A172 (cell line): ENCODE data around the gene PRKRIP1. TPM values are rescaled to one million over a fixed set of nuclear protein-coding genes. Genes with fewer than 3 reads are reported as not detected.
"Not testable (repeated sequence)": the region's sequence is repeated elsewhere in the genome, so short reads cannot be mapped to it uniquely, and the experiment has no call there.

Experiments
- DNase-seq: peaks from one replicate; pipeline ENCODE4 v3.0.0-alpha.2; 2015; ENCODE audit warnings: low spot score
- total RNA-seq: library from RNA; depleted of rRNA; stranded (reverse); fragments of >200 nt; shearing (Covaris generic); gene quantifications from 2 replicates; pipeline ENCODE4 v1.2.3, GENCODE V29; 2014

PRKRIP1 gene
- total RNA-seq, 1 experiment from 2014 or later: 33.5 TPM

GRCh38 chr7:102431617-102432298, 35.6 kb downstream of the PRKRIP1 start:
- peak; percentile 52 for DNase-seq

- no peak for DNase-seq
These were observed 36.5 kb downstream of the PRKRIP1 start for GRCh38 chr7:102432442-102433218.

DNA sequence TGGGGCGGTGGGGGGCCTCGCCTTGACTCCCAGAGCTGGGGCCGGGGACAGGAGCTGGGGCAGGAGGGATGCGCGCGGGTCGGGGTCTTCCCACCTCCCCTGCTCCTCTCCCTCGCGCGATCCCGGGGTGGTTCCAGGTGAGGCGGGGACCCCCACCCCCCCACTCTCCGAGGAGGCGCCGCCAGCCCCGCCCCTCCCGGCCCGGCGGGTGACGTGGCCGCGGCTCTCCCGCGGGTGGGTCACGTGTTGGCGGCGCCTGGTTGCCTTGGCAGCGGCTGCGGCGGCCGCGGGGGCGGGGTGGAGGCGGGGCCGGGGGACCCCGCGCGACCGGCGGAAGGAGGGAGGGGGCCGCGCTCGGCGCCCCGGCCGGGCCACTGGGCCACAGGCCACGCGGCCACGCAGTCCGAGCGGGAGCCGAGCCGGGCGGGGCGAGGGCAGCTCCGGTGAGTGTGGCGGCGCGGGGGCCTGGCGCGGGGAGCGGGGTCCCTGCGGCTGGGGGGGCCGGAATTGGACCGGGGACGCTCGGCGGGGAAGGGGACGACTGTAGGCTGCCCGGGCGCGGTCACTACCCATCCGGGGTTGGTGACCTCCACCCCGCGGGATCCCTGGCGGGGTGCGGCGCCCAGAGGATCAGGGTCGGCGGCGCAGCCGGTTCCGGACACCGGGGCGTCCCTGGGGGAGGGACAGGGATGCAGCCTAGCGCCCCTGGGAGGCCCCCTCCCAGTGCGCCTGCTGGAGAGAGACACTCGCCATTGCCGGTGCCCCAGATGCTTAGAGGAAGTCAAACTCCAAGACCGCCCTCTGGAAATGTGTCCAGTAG, 37.3 kb downstream of the PRKRIP1 start, which contains the start of gene ORAI2:
ORAI2 (plus strand) TSS at position 357 of the 820 bp plus-strand sequence. CDS start 5,382 bp downstream, outside the sequence.
- DNase-seq: peak; percentile 40

GRCh38 chr7:102434039-102434486, 37.9 kb downstream of the PRKRIP1 start:
- DNase-seq: peak; percentile 34

DNA sequence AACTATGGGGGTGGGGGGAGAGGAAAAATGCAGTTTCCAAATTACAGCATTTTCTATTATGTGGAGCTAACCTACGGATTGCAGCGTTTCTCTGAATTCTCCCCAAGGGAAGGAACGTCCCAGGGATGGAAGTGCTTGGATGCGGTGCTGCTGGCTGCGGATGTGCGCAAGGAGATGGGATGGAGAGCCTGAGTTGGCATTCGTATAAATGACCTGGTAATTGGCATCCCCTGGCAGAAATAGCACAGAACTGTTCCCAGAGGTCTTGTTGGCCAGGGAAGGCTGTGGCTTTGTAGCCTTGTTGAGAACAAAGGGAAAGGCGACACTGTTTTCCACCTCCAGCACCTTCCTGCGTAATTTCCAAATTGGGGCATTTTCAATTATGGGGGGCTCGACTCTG, 40.0 kb downstream of the PRKRIP1 start:
- no peak for DNase-seq

- peak; percentile 94 for DNase-seq
These were observed 44.0 kb downstream of the PRKRIP1 start for GRCh38 chr7:102439963-102440795.

DNA sequence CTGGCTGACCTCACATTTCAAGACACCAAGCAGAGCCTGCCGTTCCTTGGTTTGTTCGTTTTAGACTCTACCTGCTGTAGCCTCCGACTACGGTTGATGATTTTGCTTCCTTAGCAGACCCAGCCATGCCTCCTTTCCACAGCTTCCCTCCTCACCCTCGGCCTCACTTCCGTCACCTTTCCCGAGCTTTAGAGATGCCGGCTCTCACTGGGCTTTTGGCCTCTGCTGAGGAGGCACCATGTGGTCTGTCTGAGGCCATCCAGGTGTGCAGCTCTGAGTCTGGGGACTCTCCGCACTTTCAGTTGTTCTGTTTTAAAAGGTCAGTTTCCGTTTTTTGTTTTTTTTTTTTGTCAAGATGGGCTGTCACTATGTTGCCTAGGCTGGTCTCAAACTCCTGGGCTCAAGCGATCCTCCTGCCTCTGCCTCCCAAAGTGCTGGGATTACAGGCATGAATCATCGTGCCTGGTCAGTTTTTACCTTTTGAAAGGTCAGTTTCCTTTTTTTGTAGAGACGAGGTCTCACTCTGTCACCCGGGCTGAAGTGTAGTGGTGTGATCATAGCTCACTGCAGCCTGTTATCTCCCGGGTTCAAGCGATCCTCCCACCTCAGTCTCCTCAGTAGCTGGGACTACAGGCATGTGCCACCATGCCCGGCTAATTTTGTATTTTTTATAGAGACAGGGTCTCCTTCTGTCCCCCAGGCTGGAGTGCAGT, 49.0 kb downstream of the PRKRIP1 start:
- DNase-seq: no peak

DNA sequence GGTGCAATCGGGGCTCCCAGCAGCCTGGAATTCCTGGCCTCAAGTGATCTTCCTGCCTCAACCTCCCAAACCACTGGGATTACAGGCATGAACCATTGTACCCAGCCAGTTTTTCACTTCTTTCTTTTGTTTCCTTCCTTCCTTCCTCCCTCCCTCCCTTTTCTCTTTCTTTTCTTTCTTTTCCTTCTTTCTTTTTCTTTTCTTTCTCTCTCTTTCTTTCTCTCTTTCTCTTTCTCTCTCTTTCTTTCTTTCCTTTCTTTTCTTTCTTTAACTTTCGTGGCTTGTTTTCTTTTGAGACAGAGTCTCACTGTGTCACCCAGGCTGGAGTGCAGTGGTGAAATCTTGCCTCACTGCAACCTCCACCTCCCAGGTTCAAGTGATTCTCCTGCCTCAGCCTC, 49.5 kb downstream of the PRKRIP1 start:
- no peak for DNase-seq

DNA sequence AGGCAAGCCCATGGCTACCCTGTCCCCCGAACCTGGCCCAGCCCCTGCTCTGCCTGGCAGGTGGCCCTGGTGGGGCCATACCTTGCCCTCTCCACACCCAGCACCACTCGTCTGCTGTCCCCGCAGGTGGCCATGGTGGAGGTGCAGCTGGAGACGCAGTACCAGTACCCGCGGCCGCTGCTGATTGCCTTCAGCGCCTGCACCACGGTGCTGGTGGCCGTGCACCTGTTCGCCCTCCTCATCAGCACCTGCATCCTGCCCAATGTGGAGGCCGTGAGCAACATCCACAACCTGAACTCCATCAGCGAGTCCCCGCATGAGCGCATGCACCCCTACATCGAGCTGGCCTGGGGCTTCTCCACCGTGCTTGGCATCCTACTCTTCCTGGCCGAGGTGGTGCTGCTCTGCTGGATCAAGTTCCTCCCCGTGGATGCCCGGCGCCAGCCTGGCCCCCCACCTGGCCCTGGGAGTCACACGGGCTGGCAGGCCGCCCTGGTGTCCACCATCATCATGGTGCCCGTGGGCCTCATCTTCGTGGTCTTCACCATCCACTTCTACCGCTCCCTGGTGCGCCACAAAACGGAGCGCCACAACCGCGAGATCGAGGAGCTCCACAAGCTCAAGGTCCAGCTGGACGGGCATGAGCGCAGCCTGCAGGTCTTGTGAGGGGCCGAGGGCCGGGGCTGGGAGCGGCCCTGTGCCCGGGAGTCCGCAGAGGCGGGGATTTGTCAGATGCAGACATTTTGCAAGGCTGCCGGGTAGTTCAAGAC, 50.4 kb downstream of the PRKRIP1 start:
- DNase-seq: no peak

DNA sequence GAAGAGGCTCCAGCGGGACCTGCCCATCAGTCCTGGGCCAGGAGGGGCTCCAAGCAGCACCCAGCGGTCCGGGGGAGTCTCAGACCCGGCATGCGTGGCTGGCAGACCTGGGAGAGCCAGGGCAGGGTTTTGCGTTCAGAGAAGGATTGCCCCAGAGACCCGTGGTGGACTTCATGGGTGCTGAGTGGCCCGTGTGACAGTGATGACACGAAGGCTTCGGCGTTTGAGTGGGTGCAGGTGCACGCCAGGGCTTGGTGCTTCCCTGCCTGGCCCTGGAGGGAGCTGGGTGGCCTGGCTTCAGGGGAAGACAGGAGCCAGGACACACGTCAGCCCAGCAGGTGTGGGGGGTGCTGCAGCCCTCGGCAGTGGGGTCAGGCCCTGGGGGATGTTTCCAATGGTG, 51.1 kb downstream of the PRKRIP1 start:
- DNase-seq: no peak

- no peak for DNase-seq
These were observed 53.0 kb downstream of the PRKRIP1 start for GRCh38 chr7:102449136-102449535.

- no peak for DNase-seq
These were observed 54.1 kb downstream of the PRKRIP1 start for GRCh38 chr7:102450242-102450641.

DNA sequence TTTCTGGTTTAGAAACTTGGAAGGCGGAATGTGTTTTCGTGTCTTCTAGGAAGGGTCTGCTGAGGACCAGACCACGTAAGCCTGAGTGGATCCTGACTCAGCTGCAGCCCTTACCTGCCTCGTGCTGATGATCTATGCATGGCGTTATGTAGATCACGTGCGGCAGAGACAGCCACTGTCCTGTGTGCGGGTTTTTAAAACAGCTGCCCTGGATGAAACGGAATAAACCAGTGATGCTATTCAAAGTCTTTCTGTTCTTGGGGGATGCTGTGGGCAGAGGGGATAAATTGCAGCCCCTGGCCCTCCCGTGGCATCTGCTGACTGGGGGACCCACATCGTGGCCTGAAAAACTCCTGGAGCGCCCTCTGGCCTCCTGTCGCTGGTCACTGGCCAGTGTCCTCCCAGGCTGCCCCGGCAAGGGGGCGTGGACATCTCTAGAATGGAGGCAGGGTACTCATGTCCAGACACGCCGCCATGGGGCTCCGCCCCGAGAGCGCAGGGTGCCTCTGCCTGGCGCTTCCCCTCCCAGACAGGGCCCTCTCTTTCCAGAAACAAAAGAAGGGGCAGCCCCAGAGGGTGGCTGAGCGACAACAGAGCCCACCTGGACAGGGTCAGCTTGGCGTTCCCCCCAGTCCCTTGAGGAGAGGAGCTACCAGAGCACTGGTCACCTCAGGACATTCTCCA, 55.4 kb downstream of the PRKRIP1 start:
- no peak for DNase-seq

DNA sequence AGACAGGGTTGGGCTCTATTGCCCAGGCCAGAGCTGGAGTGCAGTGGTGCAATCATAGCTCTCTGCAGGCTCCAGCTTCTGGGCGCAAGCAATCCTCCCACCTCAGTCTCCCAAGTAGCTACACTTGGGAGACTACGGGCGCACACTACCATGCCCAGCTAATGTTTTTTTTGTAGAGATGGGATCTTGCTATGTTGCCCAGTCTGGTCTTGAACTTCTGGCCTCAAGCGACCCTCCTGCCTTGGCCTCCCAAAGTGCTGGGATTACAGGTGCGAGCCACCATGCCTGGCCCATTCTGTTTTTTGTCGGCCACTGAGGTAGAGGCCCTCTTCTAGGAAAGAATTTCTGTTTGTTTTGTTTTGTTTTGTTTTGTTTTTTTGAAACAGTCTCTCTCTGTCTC, 56.3 kb downstream of the PRKRIP1 start:
- no peak for DNase-seq

- DNase-seq: no peak
These were observed 57.2 kb downstream of the PRKRIP1 start for GRCh38 chr7:102453319-102453718.

DNA sequence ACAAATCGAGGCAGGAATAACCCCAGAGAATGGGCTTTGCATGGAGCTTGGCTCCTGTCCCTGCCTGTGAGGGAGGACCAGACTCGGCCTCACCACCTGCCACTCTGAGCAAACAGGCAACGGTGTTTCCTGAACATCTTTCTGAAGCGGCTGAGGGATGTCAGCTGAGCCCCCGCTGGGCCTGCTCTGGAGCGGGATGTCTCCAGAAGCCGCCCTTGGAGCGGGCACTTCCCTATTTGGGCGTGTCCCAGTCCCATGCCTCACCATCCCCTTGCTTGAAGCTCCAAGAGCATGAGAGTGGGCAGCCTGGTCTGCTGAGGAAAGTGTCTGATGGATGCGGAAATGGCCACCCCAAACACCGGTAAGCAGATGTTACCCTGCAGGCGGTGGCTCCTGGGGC, 58.3 kb downstream of the PRKRIP1 start:
- no peak for DNase-seq

DNA sequence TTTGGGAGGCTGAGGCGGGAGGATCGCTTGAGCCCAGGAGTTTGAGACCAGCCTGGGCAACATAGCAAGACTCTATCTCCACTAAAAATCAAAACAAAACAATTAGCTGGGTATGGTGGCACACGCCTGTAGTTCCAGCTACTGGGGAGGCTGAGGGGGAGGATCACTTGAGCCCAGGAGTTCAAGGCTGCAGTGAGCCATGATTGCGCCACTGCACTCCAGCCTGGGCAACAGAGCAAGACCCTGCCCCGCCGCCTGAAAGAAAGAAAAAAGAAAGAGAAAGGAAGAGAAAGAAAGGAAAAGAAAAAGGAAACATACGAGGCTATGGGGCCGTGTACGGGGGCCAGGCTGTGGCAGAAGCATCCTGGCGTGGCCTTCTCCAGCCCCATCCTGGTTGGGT, 58.8 kb downstream of the PRKRIP1 start:
- DNase-seq: not testable (repeated sequence)

- no peak for DNase-seq
These were observed 59.4 kb downstream of the PRKRIP1 start for GRCh38 chr7:102455596-102455995.

- DNase-seq: peak; percentile 61
These were observed 60.2 kb downstream of the PRKRIP1 start for GRCh38 chr7:102456327-102456726.
